Ovary (tissue), 9 donors: ENCODE data around the gene SLC17A3. TPM values are rescaled to one million over a fixed set of nuclear protein-coding genes. Genes with fewer than 3 reads are reported as not detected.

Experiments
- DNase-seq, 5 donors: peaks; one replicate each; pipeline ENCODE4 v3.0.0-alpha.2; 2019 to 2020
- H3K27ac ChIP-seq, 2 donors: fragments of 200-600 bp; one replicate each; pipeline versions ENCODE4 v1.5.1 to v1.8.0; 2019 to 2022
- H3K27me3 ChIP-seq: fragments of 200-600 bp; one replicate; pipeline ENCODE4 v1.8.0; 2022
- H3K36me3 ChIP-seq: fragments of 200-600 bp; sonication (generic); one replicate; pipeline ENCODE4 v1.5.1; 2019
- H3K4me1 ChIP-seq: one replicate; pipeline ENCODE4 v1.8.1; 2013; ENCODE audit warnings: mild to moderate bottlenecking, moderate library complexity; ENCODE audit not compliant: insufficient read depth
- H3K4me3 ChIP-seq: fragments of 200-600 bp; sonication (generic); one replicate; pipeline ENCODE4 v1.5.1; 2017
- H3K9me3 ChIP-seq, 2 donors: fragments of 200-600 bp in 1 of 2; sonication (generic) in 1 of 2; one replicate each; pipeline versions ENCODE4 v1.5.1 to v1.8.1; 2013 to 2019; ENCODE audit warnings: mild to moderate bottlenecking in 1 of 2, moderate library complexity in 1 of 2
- CTCF ChIP-seq, 3 donors: fragments of 450-650 bp in 2 of 3; fragments of 200-600 bp in 1 of 3; IDR thresholded peaks; one replicate each; pipeline versions ENCODE4 v1.5.1 to v1.8.0; 2016 to 2022; ENCODE audit warnings: antibody characterized with exemption in 3 of 3, mild to moderate bottlenecking in 1 of 3
- EP300 ChIP-seq: sonication (generic); formaldehyde crosslinking; IDR thresholded peaks from one replicate; pipeline ENCODE4 v1.6.1; 2017; ENCODE audit warnings: antibody characterized with exemption
- POLR2A ChIP-seq: fragments of 450-650 bp; IDR thresholded peaks from one replicate; pipeline ENCODE4 v1.6.1; 2017; ENCODE audit warnings: antibody characterized with exemption, mild to moderate bottlenecking, moderate library complexity
- WGBS, 3 donors: extraction: QIAGEN DNeasy Blood & Tissue Kit in 1 of 3; methylation state at CpG; one replicate each; pipeline versions ENCODE4 v1.1.5 to v1.1.7; 2013 to 2017; 5-methylcytosine and 5-hydroxymethylcytosine counted together
- intact Hi-C, 4 donors: fragments of 100-400 bp; cut with DNase I; formaldehyde crosslinking; loops; one replicate each; pipeline versions ENCODE4 v1.11.0 to v1.15.1; 2022 to 2023
- polyA plus RNA-seq, 2 donors: library from polyadenylated mRNA; stranded (reverse); fragments of 200-250 nt in 1 of 2; fragments of 350-450 nt in 1 of 2; fragmentation: Illumina TruSeq in 1 of 2; extraction: RNeasy Lipid Tissue Mini Kit (QIAGEN cat#74804) in 1 of 2; gene quantifications; one replicate each; pipeline ENCODE4 v1.2.3, GENCODE V29; 2013 to 2014
- total RNA-seq, 7 donors: library from RNA; depleted of rRNA in 2 of 7; stranded (reverse); fragments of >200 nt in 2 of 7; fragmentation: NEBNext Ultra II Directional in 3 of 7; extraction: Animal tissue kit (Norgen Biotek cat#: 25700) in 3 of 7; gene quantifications; one replicate each; pipeline versions ENCODE4 v1.1.0 to v1.2.4, GENCODE V29; 2016 to 2023
- donor health status: DM: no; HTN: no; CAD: no; lungs with moderate emphysema.
- donor health status: DM: no; HTN: no; CAD: no.
- donor health status: Bipolar disorder and iron deficiency.
- donor health status: DM: yes; HTN: yes; CAD: no.
- donor health status: DM: no; HTN: no; CAD: no.
- donor health status: DM: yes; HTN: yes; CAD: no.

Gene SLC17A3
- total and polyA plus RNA-seq, 9 donors, result 0.07 to 0.93 (median 0.33) TPM; not detected in 3

- H3K4me1 ChIP-seq, result no peaks in the 10 kb centered on the region
- TF ChIP-seq CTCF (IDR thresholded peaks at IDR 0.05) (no peak), EP300 (no peak), POLR2A (no peak)
- WGBS, 3 donors, result 54 to 66% (median 66%) methylated on average over 2 of the region's 2 CpGs
- no peak overlapping the region for H3K4me3 ChIP-seq
- no peak for DNase-seq
- no peaks in the 10 kb centered on the region for H3K36me3 ChIP-seq
- H3K27me3 ChIP-seq, result no peaks in the 10 kb centered on the region
- H3K9me3 ChIP-seq, result no peaks in the 10 kb centered on the region
- H3K27ac ChIP-seq, result no peak overlapping the region
- intact Hi-C loops, result no loop called here
These were observed 29.5 kb downstream of the SLC17A3 start for GRCh38 chr6:25844518-25844917.

GRCh38 chr6:25842526-25842925, 31.5 kb downstream of the SLC17A3 start:
- Histone ChIP-seq H3K4me3 (no peak overlapping the region), H3K4me1 (no peaks in the 10 kb centered on the region), H3K36me3 (no peaks in the 10 kb centered on the region), H3K27ac (no peak overlapping the region), H3K27me3 (no peaks in the 10 kb centered on the region), H3K9me3 (no peaks in the 10 kb centered on the region)
- intact Hi-C loops, result no loop called here
- TF ChIP-seq POLR2A, result no peak
- no peak for TF ChIP-seq CTCF (IDR thresholded peaks at IDR 0.05)
- TF ChIP-seq EP300, result no peak
- WGBS, 3 donors, result 97 to 100% (median 97%) methylated on average over 1 of the region's 1 CpG
- DNase-seq, result no peak

- Histone ChIP-seq H3K27me3 (no peaks in the 10 kb centered on the region), H3K27ac (no peak overlapping the region), H3K9me3 (no peaks in the 10 kb centered on the region), H3K4me1 (no peaks in the 10 kb centered on the region), H3K4me3 (no peak overlapping the region), H3K36me3 (no peaks in the 10 kb centered on the region)
- TF ChIP-seq EP300, result no peak
- TF ChIP-seq POLR2A, result no peak
- TF ChIP-seq CTCF (IDR thresholded peaks at IDR 0.05), result no peak
- DNase-seq, result peak in 2 of 5 donors; percentile 8 to 41
- 14 to 15% (median 15%) methylated on average over 8 of the region's 8 CpGs for WGBS, 3 donors
- intact Hi-C loops, result no loop called here
These were observed 38.4 kb downstream of the SLC17A3 start for GRCh38 chr6:25835442-25836283.

GRCh38 chr6:25834950-25835349, 39.1 kb downstream of the SLC17A3 start:
- Histone ChIP-seq H3K4me1 (no peaks in the 10 kb centered on the region), H3K36me3 (no peaks in the 10 kb centered on the region), H3K4me3 (no peak overlapping the region), H3K27ac (no peak overlapping the region), H3K9me3 (no peaks in the 10 kb centered on the region), H3K27me3 (no peaks in the 10 kb centered on the region)
- intact Hi-C loops, result no loop called here
- TF ChIP-seq CTCF (IDR thresholded peaks at IDR 0.05), result no peak
- TF ChIP-seq EP300, result no peak
- no peak for TF ChIP-seq POLR2A
- 51 to 81% (median 69%) methylated on average over 1 of the region's 1 CpG for WGBS, 3 donors
- no peak for DNase-seq
